HG03064 (cell line): ENCODE data around the gene MAT2B.
A peak's percentile ranks its signal among the peaks of the same experiment; 100 is the strongest.

Experiments used
- ATAC-seq: cut with Tn5 transposase; IDR thresholded peaks from one replicate; pipeline ENCODE4 v1.9.1; 2021; ENCODE audit warnings: low read depth; ENCODE audit not compliant: unreplicated experiment

Gene MAT2B

DNA sequence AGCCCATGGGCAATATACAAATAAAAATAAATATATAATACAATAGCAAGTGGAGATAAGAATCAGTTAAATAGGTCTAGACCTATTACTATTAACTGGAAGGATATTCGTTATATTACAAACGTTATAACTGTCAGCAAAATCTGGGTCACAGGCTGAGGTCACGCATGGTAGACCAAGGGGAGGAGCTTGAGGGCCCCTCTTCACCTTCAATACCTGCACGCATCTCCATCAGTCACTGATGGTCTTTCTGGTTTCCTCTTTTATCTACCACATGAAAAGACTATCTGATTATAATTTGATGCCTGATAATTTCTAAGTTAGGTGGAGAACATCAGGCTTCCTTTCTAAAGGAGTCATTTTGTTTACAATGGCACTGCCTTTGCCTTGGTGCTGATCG is 43.2 kb downstream of the MAT2B start:
- ATAC-seq = no peak

DNA sequence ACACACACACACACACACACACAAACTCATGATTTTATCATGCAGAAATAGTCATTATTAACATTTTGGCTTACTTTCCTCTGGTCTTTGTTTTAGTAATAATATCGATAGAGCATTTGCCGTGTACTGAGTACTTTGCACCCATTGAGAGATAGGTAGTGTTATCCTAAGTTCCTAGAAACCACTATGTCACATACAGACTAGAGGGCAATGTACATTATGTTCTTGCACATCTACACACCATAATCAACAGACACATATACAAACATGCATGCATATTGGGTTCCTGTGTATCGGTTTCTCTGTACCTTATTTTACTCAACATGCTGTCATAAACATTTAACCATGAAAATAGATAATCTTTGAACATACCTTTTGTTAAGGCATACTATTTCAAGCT is 45.7 kb downstream of the MAT2B start:
- ATAC-seq = no peak

GRCh38 chr5:163552536-163552935 is 47.1 kb downstream of the MAT2B start:
- ATAC-seq = no peak

GRCh38 chr5:163561339-163561738 is 55.9 kb downstream of the MAT2B start:
- no peak for ATAC-seq

- ATAC-seq = no peak
Observed at GRCh38 chr5:163562071-163562470, 56.7 kb downstream of the MAT2B start.

- ATAC-seq = no peak
Observed at GRCh38 chr5:163563112-163563511, 57.7 kb downstream of the MAT2B start.

DNA sequence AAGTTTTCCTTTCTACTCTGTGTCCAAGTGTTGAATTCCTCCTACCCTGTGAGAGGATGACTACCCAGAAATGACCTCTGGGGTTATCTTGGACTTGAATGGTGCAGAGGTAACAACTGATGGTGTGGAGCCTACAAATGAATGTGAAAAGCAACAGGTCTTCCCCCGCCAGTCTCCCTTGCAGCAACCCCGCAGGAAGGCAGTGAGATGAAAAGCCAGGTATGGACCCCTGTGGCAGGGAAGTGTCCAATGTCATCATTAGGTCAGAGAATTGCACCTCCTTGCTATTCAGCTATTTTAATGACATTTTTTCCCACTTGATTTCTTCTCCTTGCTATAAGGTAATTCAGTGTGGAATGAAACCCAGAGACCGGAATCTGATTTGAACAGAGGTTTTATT is 58.5 kb downstream of the MAT2B start:
- ATAC-seq = no peak

DNA sequence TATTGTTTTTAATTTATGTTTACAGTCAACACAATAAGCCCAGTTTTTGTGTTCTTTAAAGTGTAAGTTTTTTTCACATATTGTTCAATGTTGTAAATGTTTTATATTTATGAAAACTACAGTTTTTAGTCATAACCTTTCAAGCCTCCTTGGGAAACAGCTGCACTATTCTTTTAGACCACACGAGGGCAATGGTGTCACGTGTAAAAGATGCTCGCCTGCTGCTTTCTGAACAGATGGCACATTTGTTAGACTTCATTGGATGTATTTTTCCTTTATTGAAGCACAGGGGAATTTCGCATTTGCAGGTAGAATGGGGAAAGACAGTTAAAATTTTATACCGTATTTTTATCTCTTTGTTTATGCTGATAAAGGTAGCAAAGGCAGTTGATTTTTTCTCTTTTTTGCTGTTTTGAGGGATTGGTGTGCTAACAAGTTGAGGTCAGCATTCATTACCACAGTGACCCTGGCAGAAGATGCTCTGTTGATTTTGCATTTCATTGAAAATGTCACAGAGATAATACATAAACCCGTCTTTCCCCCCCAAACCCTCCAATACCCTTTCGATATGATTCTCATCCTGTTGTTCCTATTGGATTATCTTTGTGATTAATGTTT is 59.0 kb downstream of the MAT2B start:
- ATAC-seq = peak; percentile 39

- peak; percentile 3 for ATAC-seq
Observed at GRCh38 chr5:163565492-163565891, 60.1 kb downstream of the MAT2B start.

GRCh38 chr5:163565931-163566608 is 60.7 kb downstream of the MAT2B start:
- peak; percentile 64 for ATAC-seq

GRCh38 chr5:163566678-163567077 is 61.3 kb downstream of the MAT2B start:
- no peak for ATAC-seq

DNA sequence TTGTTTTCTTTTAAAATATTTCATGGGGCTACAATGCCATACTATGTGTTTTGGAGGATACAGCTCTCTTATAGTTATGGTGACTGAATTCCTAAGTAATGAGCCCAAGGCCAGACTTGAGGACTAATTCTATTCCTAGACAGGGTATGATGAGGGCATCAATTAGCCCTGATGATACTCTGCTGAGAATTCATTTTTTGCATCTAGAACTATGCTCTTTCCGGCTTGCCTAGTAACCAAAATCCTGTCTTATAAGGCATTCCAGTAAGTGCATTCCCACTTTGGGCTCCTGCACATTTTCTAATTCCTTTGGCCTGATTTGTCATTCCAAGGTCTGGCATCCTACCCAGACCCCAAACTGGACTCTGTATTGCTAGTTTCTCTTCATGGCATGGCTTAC is 62.4 kb downstream of the MAT2B start:
- no peak for ATAC-seq
